GM21529 (cell line): ENCODE data around the gene FSTL4.

Experiments
- ATAC-seq: cut with Tn5 transposase; IDR thresholded peaks from one replicate; pipeline ENCODE4 v1.9.1; 2021; ENCODE audit not compliant: unreplicated experiment

The FSTL4 gene

GRCh38 chr5:133371371-133372155, 240.8 kb downstream of the FSTL4 start:
- no peak for ATAC-seq

GRCh38 chr5:133370904-133371303, 241.4 kb downstream of the FSTL4 start:
- ATAC-seq: no peak

GRCh38 chr5:133370036-133370831, 242.1 kb downstream of the FSTL4 start:
- ATAC-seq: no peak

- no peak for ATAC-seq
Measured at GRCh38 chr5:133368916-133369783, 243.2 kb downstream of the FSTL4 start.

- ATAC-seq: no peak
Measured at GRCh38 chr5:133367984-133368383, 244.4 kb downstream of the FSTL4 start.

- ATAC-seq: no peak
Measured at GRCh38 chr5:133367071-133367786, 245.1 kb downstream of the FSTL4 start.

- ATAC-seq: no peak
Measured at GRCh38 chr5:133366438-133366837, 245.9 kb downstream of the FSTL4 start.

- ATAC-seq: no peak
Measured at GRCh38 chr5:133365738-133366137, 246.6 kb downstream of the FSTL4 start.

GRCh38 chr5:133364936-133365707, 247.2 kb downstream of the FSTL4 start:
- ATAC-seq: no peak

- no peak for ATAC-seq
Measured at GRCh38 chr5:133363807-133364587, 248.3 kb downstream of the FSTL4 start.

- ATAC-seq: no peak
Measured at GRCh38 chr5:133362438-133362837, 249.9 kb downstream of the FSTL4 start.

GRCh38 chr5:133361922-133362321, 250.4 kb downstream of the FSTL4 start:
- no peak for ATAC-seq

- no peak for ATAC-seq
Measured at GRCh38 chr5:133360693-133361472, 251.5 kb downstream of the FSTL4 start.

GRCh38 chr5:133359861-133360260, 252.5 kb downstream of the FSTL4 start:
- ATAC-seq: no peak

- ATAC-seq: no peak
Measured at GRCh38 chr5:133358271-133358670, 254.1 kb downstream of the FSTL4 start.

GRCh38 chr5:133357758-133358157, 254.6 kb downstream of the FSTL4 start:
- no peak for ATAC-seq

GRCh38 chr5:133356984-133357421, 255.3 kb downstream of the FSTL4 start:
- ATAC-seq: no peak

GRCh38 chr5:133356396-133356983, 255.9 kb downstream of the FSTL4 start:
- ATAC-seq: no peak
